Neuronal stem cell (in vitro differentiated cells): ENCODE measurements around the gene FKBP4.
"Not testable (repeated sequence)": the region's sequence is repeated elsewhere in the genome, so short reads cannot be mapped to it uniquely, and the experiment has no call there.

Experiments used
- DNase-seq: peaks from one replicate; pipeline ENCODE4 v3.0.0-alpha.2; 2013; ENCODE audit warnings: low spot score
- H2AFZ ChIP-seq: one replicate; pipeline ENCODE4 v1.6.1; 2013; ENCODE audit warnings: mild to moderate bottlenecking, low read length, inconsistent platforms
- H2AK5ac ChIP-seq: 2 replicates; pipeline ENCODE4 v1.6.1; 2013; ENCODE audit warnings: low read depth, mild to moderate bottlenecking, inconsistent platforms, low read length, moderate library complexity, mixed read lengths
- H2BK120ac ChIP-seq: 2 replicates; pipeline ENCODE4 v1.6.1; 2013; ENCODE audit warnings: low read depth, mild to moderate bottlenecking, inconsistent platforms, low read length, moderate library complexity, mixed read lengths
- H2BK12ac ChIP-seq: one replicate; pipeline ENCODE4 v1.6.1; 2013; ENCODE audit warnings: low read length, inconsistent platforms
- H2BK15ac ChIP-seq: 2 replicates; pipeline ENCODE4 v1.6.1; 2013; ENCODE audit warnings: mild to moderate bottlenecking, low read length, inconsistent platforms, mixed read lengths
- H2BK5ac ChIP-seq: one replicate; pipeline ENCODE4 v1.6.1; 2013; ENCODE audit warnings: inconsistent platforms, mild to moderate bottlenecking, low read length, moderate library complexity
- H3K14ac ChIP-seq: one replicate; pipeline ENCODE4 v1.6.1; 2013; ENCODE audit warnings: low read length, inconsistent platforms
- H3K18ac ChIP-seq: 2 replicates; pipeline ENCODE4 v1.6.1; 2013; ENCODE audit warnings: low read length, inconsistent platforms
- H3K23ac ChIP-seq: 2 replicates; pipeline ENCODE4 v1.6.1; 2013; ENCODE audit warnings: low read depth, mild to moderate bottlenecking, mixed read lengths, low read length, inconsistent platforms; ENCODE audit not compliant: poor library complexity
- H3K27ac ChIP-seq: replicated peaks from 3 replicates; pipeline ENCODE4 v1.5.1; 2013; ENCODE audit warnings: low read length, inconsistent platforms
- H3K27me3 ChIP-seq, 3 experiments: 2 replicates each; pipeline ENCODE4 v1.6.1; 2013; ENCODE audit warnings: low read length in 3 of 3, mild to moderate bottlenecking in 2 of 3, inconsistent platforms in 1 of 3, low read depth in 1 of 3, mixed read lengths in 1 of 3, moderate library complexity in 1 of 3; ENCODE audit not compliant: control insufficient read depth in 3 of 3, insufficient read depth in 3 of 3
- H3K36me3 ChIP-seq, 2 donors: replicated peaks in 1 of 2; 2 replicates each; pipeline ENCODE4 v1.6.1; 2013; ENCODE audit warnings: low read length in 2 of 2; ENCODE audit not compliant: control insufficient read depth in 2 of 2, insufficient read depth in 2 of 2
- H3K4ac ChIP-seq: 2 replicates; pipeline ENCODE4 v1.6.1; 2013; ENCODE audit warnings: inconsistent platforms, mild to moderate bottlenecking, low read length, moderate library complexity
- H3K4me1 ChIP-seq, 2 donors: 1 replicate in 1 of 2; 2 replicates in 1 of 2; pipeline ENCODE4 v1.6.1; 2013; ENCODE audit warnings: low read length in 2 of 2, low read depth in 1 of 2; ENCODE audit not compliant: control insufficient read depth in 2 of 2, insufficient read depth in 1 of 2
- H3K4me2 ChIP-seq: one replicate; pipeline ENCODE4 v1.6.1; 2013; ENCODE audit warnings: mild to moderate bottlenecking, low read length, inconsistent platforms; ENCODE audit not compliant: insufficient read depth, poor library complexity, severe bottlenecking
- H3K4me3 ChIP-seq, 2 donors: 2 replicates each; pipeline ENCODE4 v1.5.1; 2013; ENCODE audit warnings: low read length in 2 of 2, mild to moderate bottlenecking in 2 of 2, inconsistent platforms in 1 of 2, moderate library complexity in 1 of 2
- H3K79me1 ChIP-seq: one replicate; pipeline ENCODE4 v1.6.1; 2013; ENCODE audit warnings: low read depth, mild to moderate bottlenecking, inconsistent platforms, low read length, moderate library complexity
- H3K9ac ChIP-seq: one replicate; pipeline ENCODE4 v1.6.1; 2013; ENCODE audit warnings: mild to moderate bottlenecking, low read depth, low read length, inconsistent platforms; ENCODE audit not compliant: poor library complexity
- H3K9me3 ChIP-seq, 2 donors: replicated peaks in 1 of 2; 2 replicates each; pipeline versions ENCODE3 to v1.6.1; 2013; ENCODE audit warnings: low read length in 2 of 2, mild to moderate bottlenecking in 2 of 2, inconsistent platforms in 1 of 2, low read depth in 1 of 2, mixed read lengths in 1 of 2, moderate library complexity in 1 of 2; ENCODE audit not compliant: control insufficient read depth in 2 of 2, insufficient read depth in 1 of 2
- H4K8ac ChIP-seq: one replicate; pipeline ENCODE4 v1.6.1; 2013; ENCODE audit warnings: low read depth, mild to moderate bottlenecking, inconsistent platforms, low read length, moderate library complexity
- H4K91ac ChIP-seq: one replicate; pipeline ENCODE4 v1.6.1; 2013; ENCODE audit warnings: low read length, low read depth, mild to moderate bottlenecking, inconsistent platforms; ENCODE audit not compliant: poor library complexity
- WGBS, 2 donors: extraction: QIAGEN DNeasy Blood & Tissue Kit; methylation state at CpG; one replicate each; pipeline ENCODE4 v1.1.7; 2013; ENCODE audit warnings: missing lambda C conversion rate in 2 of 2, mixed read lengths in 1 of 2; ENCODE audit not compliant: insufficient read length in 2 of 2, insufficient replicate concordance in 1 of 2; ENCODE audit errors: extremely low coverage in 2 of 2; 5-methylcytosine and 5-hydroxymethylcytosine counted together

The FKBP4 gene

DNA sequence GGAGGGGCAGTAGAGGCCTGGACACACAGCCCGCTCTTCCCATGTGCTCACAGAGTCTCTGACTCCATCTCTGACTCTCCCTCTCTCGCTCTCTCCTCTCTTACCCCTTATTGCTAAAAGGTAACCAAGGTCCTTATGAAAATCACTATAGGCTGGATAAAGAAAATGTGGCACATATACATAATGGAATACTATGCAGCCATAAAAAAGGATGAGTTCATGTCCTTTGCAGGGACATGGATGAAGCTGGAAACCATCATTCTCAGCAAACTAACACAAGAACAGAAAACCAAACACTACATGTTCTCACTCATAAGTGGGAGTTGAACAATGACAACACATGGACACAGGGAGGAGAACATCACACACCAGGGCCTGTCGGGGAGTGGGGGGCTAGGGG is 24.2 kb upstream of the FKBP4 start:
- H3K14ac ChIP-seq, H3K23ac ChIP-seq, H3K27ac ChIP-seq, H3K4me3 ChIP-seq, H2BK120ac ChIP-seq, H3K79me1 ChIP-seq, H3K4me2 ChIP-seq, H4K8ac ChIP-seq, H3K9me3 ChIP-seq, H2AFZ ChIP-seq, H2BK12ac ChIP-seq, H2BK15ac ChIP-seq, H2BK5ac ChIP-seq, H2AK5ac ChIP-seq, H3K4me1 ChIP-seq, DNase-seq, H3K9ac ChIP-seq, H3K36me3 ChIP-seq, H3K18ac ChIP-seq, H3K4ac ChIP-seq, H4K91ac ChIP-seq: not testable (repeated sequence)
- WGBS, 2 donors: no CpG with 5 or more reads among the region's 3 CpGs
- peaks cover 0 to 28% (median 2%) of the 10 kb centered on the region in 3 experiments for H3K27me3 ChIP-seq

DNA sequence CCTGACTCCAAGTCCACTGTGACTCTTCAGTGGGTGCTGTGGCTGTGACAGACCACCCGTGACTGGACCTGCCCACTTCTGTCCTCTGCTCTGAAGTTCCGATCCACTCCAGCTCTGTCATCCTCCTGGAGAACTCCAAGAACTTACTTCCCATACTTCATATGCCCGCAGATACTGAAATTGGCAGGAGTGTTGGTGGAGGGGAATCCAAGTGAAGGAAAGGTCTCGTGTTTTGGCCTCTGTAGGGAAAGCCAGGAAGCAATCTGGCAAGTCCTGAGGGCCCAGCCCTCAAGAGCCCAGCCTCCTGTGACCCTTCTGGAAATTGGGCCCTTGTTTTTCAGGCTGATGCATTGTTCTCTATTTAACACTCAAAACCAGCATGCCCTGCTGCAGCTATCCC is 22.4 kb upstream of the FKBP4 start:
- no peaks in the 10 kb centered on the region for H3K36me3 ChIP-seq
- H2AK5ac ChIP-seq: no peak overlapping the region
- no peak overlapping the region for H2BK15ac ChIP-seq
- H4K91ac ChIP-seq: no peak overlapping the region
- no peak overlapping the region for H3K4me2 ChIP-seq
- no peak overlapping the region for H2BK120ac ChIP-seq
- H3K9me3 ChIP-seq: no peaks in the 10 kb centered on the region
- no peak overlapping the region for H3K4ac ChIP-seq
- peaks cover 0 to 44% (median 2%) of the 10 kb centered on the region in 3 experiments for H3K27me3 ChIP-seq
- H3K9ac ChIP-seq: no peak overlapping the region
- no peak overlapping the region for H3K18ac ChIP-seq
- no peak overlapping the region for H3K27ac ChIP-seq
- H3K23ac ChIP-seq: no peak overlapping the region
- no peaks in the 10 kb centered on the region for H3K79me1 ChIP-seq
- no peak overlapping the region for H2BK5ac ChIP-seq
- no peak overlapping the region for H3K14ac ChIP-seq
- H2AFZ ChIP-seq: no peak overlapping the region
- peaks cover 0 to 13% of the 10 kb centered on the region in 2 donors for H3K4me1 ChIP-seq
- no peak for DNase-seq
- no peak overlapping the region for H4K8ac ChIP-seq
- H3K4me3 ChIP-seq: no peak overlapping the region
- no peak overlapping the region for H2BK12ac ChIP-seq
- WGBS, 2 donors: no CpG with 5 or more reads among the region's 4 CpGs

DNA sequence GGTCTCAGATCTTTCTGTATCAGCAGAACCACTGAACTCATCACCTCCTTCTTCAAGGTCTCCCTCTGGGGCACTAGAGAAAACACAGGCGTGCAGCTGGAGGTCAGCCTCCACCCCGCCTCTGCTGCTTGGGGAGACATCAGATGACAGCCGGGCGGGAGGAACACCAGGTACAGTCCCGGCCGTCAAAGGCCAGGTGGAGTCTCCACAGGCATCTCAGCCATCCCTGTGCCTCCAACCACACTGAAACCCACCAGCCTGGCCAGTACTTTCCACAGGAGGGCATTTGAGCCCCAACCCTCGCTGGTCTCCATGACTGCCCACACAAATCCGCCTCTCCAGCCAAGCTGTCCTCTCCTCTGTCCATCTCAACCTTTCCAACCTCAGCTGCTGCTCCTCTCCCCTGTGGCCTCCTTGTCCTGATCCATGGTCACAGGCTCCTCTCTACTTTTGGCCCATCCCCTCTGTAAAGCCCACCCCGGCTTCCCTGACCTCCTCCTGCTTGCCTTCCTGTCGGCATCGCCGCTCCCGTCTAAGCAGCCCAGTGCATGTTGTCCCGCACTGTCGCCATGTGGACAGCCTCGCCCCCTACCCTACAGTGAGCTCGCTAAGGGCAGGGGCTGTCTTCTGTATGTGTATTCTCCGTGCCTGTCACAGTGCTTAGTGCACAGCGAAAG is 21.4 kb upstream of the FKBP4 start:
- Histone ChIP-seq H3K4me2 (no peak overlapping the region), H3K27me3 (peaks cover 0 to 40% (median 2%) of the 10 kb centered on the region in 3 experiments), H4K8ac (no peak overlapping the region), H2BK12ac (no peak overlapping the region), H3K14ac (no peak overlapping the region), H3K23ac (no peak overlapping the region), H3K36me3 (no peaks in the 10 kb centered on the region), H2AFZ (no peak overlapping the region), H4K91ac (no peak overlapping the region), H2BK15ac (peak overlapping the region; percentile 9), H3K27ac (no peak overlapping the region), H3K79me1 (no peaks in the 10 kb centered on the region), H3K9ac (no peak overlapping the region), H2AK5ac (peak overlapping the region; percentile 43), H3K4ac (no peak overlapping the region), H3K4me3 (no peak overlapping the region), H3K4me1 (peaks cover 0 to 16% of the 10 kb centered on the region in 2 donors), H2BK5ac (no peak overlapping the region), H3K18ac (peak overlapping the region; percentile 41), H3K9me3 (no peaks in the 10 kb centered on the region), H2BK120ac (no peak overlapping the region)
- DNase-seq: no peak
- WGBS, 2 donors: no CpG with 5 or more reads among the region's 19 CpGs

DNA sequence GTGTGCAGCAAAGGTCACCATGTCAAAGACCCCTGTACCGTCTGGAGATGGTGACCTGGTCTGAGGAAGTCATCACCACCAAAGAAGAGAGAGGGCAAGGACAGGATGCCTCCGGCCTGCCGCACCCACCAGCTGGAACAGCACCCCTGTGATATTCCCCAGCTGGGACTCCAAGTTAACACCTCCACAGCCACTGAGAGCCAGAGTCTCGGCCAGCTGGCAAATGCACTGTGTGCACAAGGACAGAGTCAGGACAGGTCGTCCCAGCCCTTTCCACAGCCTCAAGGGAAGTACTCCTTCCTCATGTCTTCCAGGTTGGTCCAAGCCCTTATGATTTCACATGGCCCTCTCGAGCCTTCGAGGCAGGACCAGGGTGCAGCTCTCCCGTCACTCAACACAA is 19.3 kb upstream of the FKBP4 start:
- Histone ChIP-seq H2AFZ (no peak overlapping the region), H3K79me1 (no peaks in the 10 kb centered on the region), H3K18ac (peak overlapping the region; percentile 1), H3K4me3 (no peak overlapping the region), H3K9me3 (no peaks in the 10 kb centered on the region), H2BK5ac (no peak overlapping the region), H3K4ac (no peak overlapping the region), H3K27ac (no peak overlapping the region), H2AK5ac (no peak overlapping the region), H2BK120ac (no peak overlapping the region), H3K36me3 (no peaks in the 10 kb centered on the region), H2BK15ac (no peak overlapping the region), H4K91ac (no peak overlapping the region), H3K27me3 (peaks cover 0 to 47% (median 2%) of the 10 kb centered on the region in 3 experiments), H3K14ac (no peak overlapping the region), H4K8ac (no peak overlapping the region), H3K4me2 (no peak overlapping the region), H2BK12ac (no peak overlapping the region), H3K9ac (no peak overlapping the region), H3K23ac (no peak overlapping the region), H3K4me1 (peaks cover 0 to 11% of the 10 kb centered on the region in 2 donors)
- WGBS, 2 donors: no CpG with 5 or more reads among the region's 8 CpGs
- no peak for DNase-seq
